Endothelial cell of umbilical vein (primary cell): ENCODE measurements around the gene AP1M1. TPM values are rescaled to one million over a fixed set of nuclear protein-coding genes. Genes with fewer than 3 reads are reported as not detected.

ENCODE experiments used
- BruUV-seq: library from RNA; stranded (reverse); fragments of 400-500 nt; replicated peaks from 2 replicates; lab custom pipeline; 2021; lab: Mats Ljungman, UMichigan
- CTCF ChIA-PET: fragments of 300-600, 350-600 bp; sonication (Branson Sonifier 250); formaldehyde crosslinking; loops from one replicate; lab custom pipeline; 2021; ENCODE audit warnings: antibody characterized with exemption, inconsistent platforms; lab: Charles Lee
- POLR2A ChIA-PET: fragments of 300-600, 350-600 bp; sonication (Branson Sonifier 250); formaldehyde crosslinking; loops from one replicate; lab custom pipeline; 2021; ENCODE audit warnings: antibody characterized with exemption, inconsistent platforms; lab: Charles Lee
- DNase-seq: peaks from one replicate; pipeline ENCODE4 v3.0.0-alpha.2; 2011; ENCODE audit warnings: low read depth, low spot score
- FAIRE-seq: peaks from 2 replicates; lab custom pipeline; 2011; peaks lifted over from hg19 to GRCh38; lab: Jason Lieb, UNC
- H2AFZ ChIP-seq: 2 replicates; pipeline ENCODE4 v1.6.0; 2012; ENCODE audit warnings: low read depth, low read length, control low read depth, inconsistent platforms
- H3K27ac ChIP-seq: 2 replicates; pipeline ENCODE4 v1.5.1; 2011; ENCODE audit warnings: low read depth, mild to moderate bottlenecking, control low read depth, low read length, moderate library complexity; ENCODE audit not compliant: insufficient read depth
- H3K27me3 ChIP-seq, 2 experiments: 2 replicates each; pipeline versions ENCODE4 v1.6.0 to v1.6.1; 2011; ENCODE audit warnings: low read length in 2 of 2, mixed read lengths in 1 of 2; ENCODE audit not compliant: control insufficient read depth in 2 of 2, insufficient read depth in 2 of 2
- H3K36me3 ChIP-seq, 2 experiments: 2 replicates in 1 of 2; 3 replicates in 1 of 2; pipeline ENCODE4 v1.5.1; 2011; ENCODE audit warnings: low read length in 2 of 2, mild to moderate bottlenecking in 1 of 2, moderate library complexity in 1 of 2; ENCODE audit not compliant: control insufficient read depth in 2 of 2, insufficient read depth in 2 of 2; ENCODE audit errors: extremely low read depth in 1 of 2
- H3K4me1 ChIP-seq: 3 replicates; pipeline ENCODE4 v1.5.1; 2011; ENCODE audit warnings: mild to moderate bottlenecking, low read length; ENCODE audit not compliant: control insufficient read depth, insufficient read depth; ENCODE audit errors: extremely low read depth
- H3K4me2 ChIP-seq: 2 replicates; pipeline ENCODE4 v1.6.1; 2011; ENCODE audit warnings: low read length, control low read depth, mixed read lengths; ENCODE audit not compliant: insufficient read depth
- H3K4me3 ChIP-seq, 3 experiments: fragments of 200-600 bp in 1 of 3; sonication (generic), shearing (Covaris generic) in 1 of 3; replicated peaks in 1 of 3; 2 replicates each; pipeline ENCODE4 v1.5.1; 2011 to 2016; ENCODE audit warnings: control low read depth in 3 of 3, low read length in 3 of 3, mild to moderate bottlenecking in 2 of 3, inconsistent platforms in 1 of 3, low read depth in 1 of 3, moderate library complexity in 1 of 3; ENCODE audit not compliant: insufficient read depth in 1 of 3
- H3K79me2 ChIP-seq: 2 replicates; pipeline ENCODE4 v1.6.0; 2012; ENCODE audit warnings: low read length, inconsistent platforms; ENCODE audit not compliant: control insufficient read depth, insufficient read depth
- H3K9ac ChIP-seq: replicated peaks from 2 replicates; pipeline ENCODE3; 2011; ENCODE audit warnings: low read length, control low read depth; ENCODE audit not compliant: insufficient read depth; ENCODE audit errors: extremely low read depth
- H3K9me1 ChIP-seq: replicated peaks from 3 replicates; pipeline ENCODE4 v1.6.0; 2011; ENCODE audit warnings: mild to moderate bottlenecking, low read length; ENCODE audit not compliant: control insufficient read depth, insufficient read depth; ENCODE audit errors: extremely low read depth
- H3K9me3 ChIP-seq: replicated peaks from 2 replicates; pipeline ENCODE4 v1.5.1; 2012; ENCODE audit warnings: low read length, inconsistent platforms; ENCODE audit not compliant: control insufficient read depth, insufficient read depth
- H4K20me1 ChIP-seq: replicated peaks from 2 replicates; pipeline ENCODE3; 2011; ENCODE audit warnings: mild to moderate bottlenecking, low read length; ENCODE audit not compliant: control insufficient read depth, insufficient read depth; ENCODE audit errors: extremely low read depth
- EZH2 ChIP-seq: IDR thresholded peaks from 2 replicates; pipeline ENCODE4 v1.6.1; 2012; ENCODE audit warnings: borderline replicate concordance, low read depth, mild to moderate bottlenecking, moderate library complexity, low read length, inconsistent platforms; ENCODE audit not compliant: severe bottlenecking
- FOS ChIP-seq: IDR thresholded peaks from 2 replicates; pipeline ENCODE4 v1.6.1; 2011; ENCODE audit warnings: mild to moderate bottlenecking, low read length, moderate library complexity, borderline replicate concordance; ENCODE audit not compliant: insufficient read depth
- GATA2 ChIP-seq: IDR thresholded peaks from 2 replicates; pipeline ENCODE4 v1.7.0; 2011; ENCODE audit warnings: low read depth, mild to moderate bottlenecking, moderate library complexity, mixed read lengths, low read length; ENCODE audit not compliant: insufficient read length, insufficient read depth
- JUN ChIP-seq: IDR thresholded peaks from 2 replicates; pipeline ENCODE4 v1.6.1; 2011; ENCODE audit warnings: borderline replicate concordance, low read depth; ENCODE audit not compliant: insufficient read length, insufficient read depth
- MYC ChIP-seq: IDR thresholded peaks from one replicate; pipeline ENCODE4 v1.6.1; 2011; ENCODE audit warnings: mild to moderate bottlenecking, low read depth, low read length
- POLR2A ChIP-seq: IDR thresholded peaks from 2 replicates; pipeline ENCODE4 v1.6.1; 2012; ENCODE audit warnings: low read depth, mild to moderate bottlenecking, control low read depth, low read length
- POLR2AphosphoS5 ChIP-seq: IDR thresholded peaks from 2 replicates; pipeline ENCODE4 v1.6.1; 2012; ENCODE audit warnings: low read depth, mild to moderate bottlenecking, control low read depth, low read length, moderate library complexity; ENCODE audit not compliant: insufficient read depth
- dilution Hi-C: fragments of 300-500 bp; cut with MboI; formaldehyde crosslinking; loops from one replicate; pipeline ENCODE4 v1.15.0; 2019; ENCODE audit warnings: low sequenced_read_pairs; ENCODE audit not compliant: extremely low pct_ligation_motif_present
- intact Hi-C: fragments of 100-400 bp; cut with micrococcal nuclease; formaldehyde crosslinking; loops from one replicate; pipeline ENCODE4 v1.10.0; 2022
- polyA plus RNA-seq, 4 experiments: library from polyadenylated mRNA; depleted of rRNA in 3 of 4; stranded (reverse) in 3 of 4; unstranded in 1 of 4; fragments of >200 nt; gene quantifications; 2 replicates each; pipeline versions ENCODE4 v1.2.1 to v1.2.3, GENCODE V29; 2011 to 2012; ENCODE audit warnings: missing spikeins in 1 of 4
- total RNA-seq: library from RNA; stranded (reverse); gene quantifications from 2 replicates; pipeline ENCODE4 v1.2.3, GENCODE V29; 2021
- TF ChIP-seq, protein P1 (sequence below): IDR thresholded peaks from 2 replicates; pipeline ENCODE4 v1.6.1; 2011; ENCODE audit not compliant: insufficient read depth, insufficient read length
- TF ChIP-seq, protein P2 (sequence below), 2 donors: IDR thresholded peaks; 1 replicate in 1 of 2; 2 replicates in 1 of 2; pipeline ENCODE4 v1.5.1; 2011; ENCODE audit warnings: low read length in 2 of 2, mild to moderate bottlenecking in 2 of 2, moderate library complexity in 2 of 2, control low read depth in 1 of 2, inconsistent platforms in 1 of 2, low read depth in 1 of 2; ENCODE audit not compliant: insufficient read depth in 1 of 2; ENCODE audit errors: extremely low read depth in 1 of 2

The AP1M1 gene
- total and polyA plus RNA-seq, 2 donors (not counting 3 experiments of a cell fraction or from before 2014, with no cell fraction given): 99.3 to 129 TPM

DNA sequence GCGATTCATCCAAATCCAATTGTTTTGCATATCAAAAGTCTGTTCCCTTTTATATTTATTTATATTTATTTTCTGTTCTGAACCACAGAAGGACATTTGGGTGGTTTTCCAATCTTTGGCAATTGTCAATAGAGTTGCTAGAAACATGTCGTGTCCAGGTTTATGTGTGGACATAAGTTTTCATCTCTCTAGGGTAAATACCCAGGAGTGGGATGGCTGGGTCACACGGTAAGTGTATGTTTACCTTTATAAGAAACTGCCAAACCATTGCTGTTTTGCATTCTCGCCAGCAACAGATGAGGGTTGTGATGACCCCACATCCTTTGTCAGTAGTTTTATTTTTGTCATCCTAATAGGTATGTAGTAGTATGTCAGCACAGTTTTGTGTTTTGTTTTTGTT is 12.5 kb downstream of the AP1M1 start:
- H4K20me1 ChIP-seq: no peaks in the 10 kb centered on the region
- H2AFZ ChIP-seq: no peak overlapping the region
- no peak overlapping the region for H3K4me3 ChIP-seq
- no TSS peak for BruUV-seq
- ChIA-PET POLR2A (interaction anchor here (0.6 kb wide), 1 partner anchor 121 kb away, joined by 7 read pairs; no protein-coding TSS in a partner anchor), CTCF (no interaction called here)
- FAIRE-seq (no peak), DNase-seq (no peak)
- H3K4me1 ChIP-seq: no peaks in the 10 kb centered on the region
- H3K79me2 ChIP-seq: peaks cover 33% of the 10 kb centered on the region
- TF ChIP-seq, protein P1, sequence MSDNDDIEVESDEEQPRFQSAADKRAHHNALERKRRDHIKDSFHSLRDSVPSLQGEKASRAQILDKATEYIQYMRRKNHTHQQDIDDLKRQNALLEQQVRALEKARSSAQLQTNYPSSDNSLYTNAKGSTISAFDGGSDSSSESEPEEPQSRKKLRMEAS: no peak
- no peak for TF ChIP-seq GATA2
- no peak for TF ChIP-seq MYC
- TF ChIP-seq JUN: no peak
- TF ChIP-seq POLR2AphosphoS5: no peak
- no peak for TF ChIP-seq EZH2
- TF ChIP-seq POLR2A: no peak
- no peak for TF ChIP-seq FOS
- TF ChIP-seq, protein P2, sequence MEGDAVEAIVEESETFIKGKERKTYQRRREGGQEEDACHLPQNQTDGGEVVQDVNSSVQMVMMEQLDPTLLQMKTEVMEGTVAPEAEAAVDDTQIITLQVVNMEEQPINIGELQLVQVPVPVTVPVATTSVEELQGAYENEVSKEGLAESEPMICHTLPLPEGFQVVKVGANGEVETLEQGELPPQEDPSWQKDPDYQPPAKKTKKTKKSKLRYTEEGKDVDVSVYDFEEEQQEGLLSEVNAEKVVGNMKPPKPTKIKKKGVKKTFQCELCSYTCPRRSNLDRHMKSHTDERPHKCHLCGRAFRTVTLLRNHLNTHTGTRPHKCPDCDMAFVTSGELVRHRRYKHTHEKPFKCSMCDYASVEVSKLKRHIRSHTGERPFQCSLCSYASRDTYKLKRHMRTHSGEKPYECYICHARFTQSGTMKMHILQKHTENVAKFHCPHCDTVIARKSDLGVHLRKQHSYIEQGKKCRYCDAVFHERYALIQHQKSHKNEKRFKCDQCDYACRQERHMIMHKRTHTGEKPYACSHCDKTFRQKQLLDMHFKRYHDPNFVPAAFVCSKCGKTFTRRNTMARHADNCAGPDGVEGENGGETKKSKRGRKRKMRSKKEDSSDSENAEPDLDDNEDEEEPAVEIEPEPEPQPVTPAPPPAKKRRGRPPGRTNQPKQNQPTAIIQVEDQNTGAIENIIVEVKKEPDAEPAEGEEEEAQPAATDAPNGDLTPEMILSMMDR (IDR thresholded peaks at IDR 0.05; ENCODE audit: extremely low read depth in 1 of 2, insufficient read depth in 1 of 2, low read depth in 1 of 2, low read length in 2 of 2): no peak
- H3K27me3 ChIP-seq: no peaks in the 10 kb centered on the region
- intact Hi-C loops (no loop called here), dilution Hi-C loops (loop anchor here (25.0 kb wide), 1 partner anchor 152 kb away; no protein-coding TSS in a partner anchor)
- peaks cover 0 to 27% of the 10 kb centered on the region in 2 experiments for H3K36me3 ChIP-seq
- no peak overlapping the region for H3K4me2 ChIP-seq
- H3K9me1 ChIP-seq: no peaks in the 10 kb centered on the region
- no peak overlapping the region for H3K27ac ChIP-seq
- H3K9ac ChIP-seq: no peak overlapping the region
- H3K9me3 ChIP-seq: no peaks in the 10 kb centered on the region
